ENCODE measurements around the gene CFAP221.

The CFAP221 gene

GRCh38 chr2:119683074-119683712 lies 138.9 kb downstream of the CFAP221 start:
- no peak for DNase-seq

DNA sequence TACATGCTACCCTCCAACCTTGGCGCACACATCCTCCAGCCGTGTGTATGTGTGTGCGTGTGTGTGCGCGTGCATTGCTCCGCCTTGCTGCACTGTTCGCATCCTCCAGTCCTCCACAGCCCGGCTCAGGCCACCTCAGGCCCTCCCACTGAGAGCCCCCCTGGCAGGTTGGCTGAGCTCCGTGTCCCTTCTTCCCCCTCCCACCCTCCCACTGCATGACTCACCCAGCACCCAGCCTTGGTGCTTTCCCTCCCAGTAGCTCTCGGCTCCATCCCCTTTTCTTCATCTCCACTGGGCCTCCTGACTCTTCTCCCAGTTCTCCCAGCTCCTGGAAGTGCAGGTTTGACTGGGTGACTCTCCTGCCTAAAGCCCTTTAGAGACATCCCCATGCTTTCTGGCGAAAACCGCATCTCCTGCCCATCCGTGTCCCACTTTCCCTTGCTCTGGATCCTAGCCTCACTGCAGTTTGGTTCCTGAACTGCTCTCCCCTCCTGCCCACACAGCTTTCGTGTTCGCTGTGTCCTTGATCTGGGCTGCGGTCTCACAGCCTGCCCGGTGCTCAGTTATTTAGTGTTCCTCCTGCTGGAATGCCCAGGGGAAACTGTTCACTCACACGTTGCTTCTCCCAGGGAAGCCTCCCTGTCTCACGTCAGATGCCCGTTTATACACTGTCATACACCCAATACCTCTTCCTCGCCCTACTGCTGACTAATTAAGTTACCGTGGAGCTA lies 139.6 kb downstream of the CFAP221 start:
- DNase-seq: no peak

DNA sequence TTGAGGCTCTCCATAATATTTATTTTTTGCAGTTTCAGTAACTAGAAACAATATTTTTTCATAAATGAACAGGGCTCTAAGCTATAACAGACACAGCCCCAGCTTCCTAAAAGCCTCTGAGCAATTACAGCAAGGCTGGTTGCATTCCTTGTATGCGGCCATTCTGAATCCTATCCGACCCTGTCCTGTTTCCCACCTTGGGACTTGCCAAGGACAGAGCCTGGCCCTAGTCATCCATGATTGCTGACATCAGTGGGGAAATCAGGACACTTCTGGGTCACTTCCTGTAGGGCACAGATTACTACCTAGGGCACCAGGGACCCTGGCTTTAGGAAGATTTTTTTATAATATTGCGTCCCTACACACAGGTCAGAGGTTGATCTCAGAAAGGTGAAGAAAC lies 140.3 kb downstream of the CFAP221 start:
- DNase-seq: no peak

- DNase-seq: no peak
Measured at GRCh38 chr2:119688616-119689015, 144.4 kb downstream of the CFAP221 start.

DNA sequence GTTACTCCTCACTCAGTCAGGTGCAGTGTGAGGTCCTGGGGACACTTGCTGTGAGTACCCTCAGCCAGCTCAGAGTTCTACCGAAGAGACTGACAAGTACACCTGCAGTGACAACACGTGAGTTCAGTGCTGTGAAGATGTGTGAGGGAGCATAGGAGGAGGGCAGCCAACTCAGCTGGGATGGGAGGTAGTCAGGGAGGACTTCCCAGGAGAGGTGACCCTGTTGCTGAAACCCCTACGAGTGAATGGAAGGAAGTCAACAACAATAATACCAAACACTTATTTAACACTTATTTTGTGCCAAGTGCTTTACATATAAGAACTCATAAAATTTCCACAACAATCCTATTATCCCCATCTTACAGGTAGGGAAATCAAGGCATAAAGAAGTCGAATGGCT lies 145.0 kb downstream of the CFAP221 start:
- no peak for DNase-seq

DNA sequence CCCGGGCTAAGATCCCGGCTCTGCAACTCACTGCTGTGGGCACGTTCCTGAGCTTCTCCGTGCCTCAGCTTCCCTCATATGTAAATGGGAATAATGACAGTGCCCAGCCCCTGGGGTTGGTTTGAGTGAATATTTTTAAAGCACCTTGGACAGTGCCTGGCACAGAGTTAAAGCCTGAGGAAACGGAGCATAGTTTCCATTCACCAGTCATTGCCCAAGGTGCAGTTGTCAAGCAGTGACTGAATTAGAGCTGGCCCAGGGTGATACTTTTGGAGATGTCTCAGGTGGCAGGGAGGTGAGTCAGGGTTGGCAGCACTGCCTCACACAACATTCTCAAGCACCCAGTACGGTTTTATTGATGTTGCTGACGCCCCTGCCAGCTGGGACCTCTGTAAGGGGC lies 146.9 kb downstream of the CFAP221 start:
- no peak for DNase-seq

- no peak for DNase-seq
Measured at GRCh38 chr2:119691651-119692245, 147.5 kb downstream of the CFAP221 start.

- DNase-seq: no peak
Measured at GRCh38 chr2:119692310-119692709, 148.1 kb downstream of the CFAP221 start.

DNA sequence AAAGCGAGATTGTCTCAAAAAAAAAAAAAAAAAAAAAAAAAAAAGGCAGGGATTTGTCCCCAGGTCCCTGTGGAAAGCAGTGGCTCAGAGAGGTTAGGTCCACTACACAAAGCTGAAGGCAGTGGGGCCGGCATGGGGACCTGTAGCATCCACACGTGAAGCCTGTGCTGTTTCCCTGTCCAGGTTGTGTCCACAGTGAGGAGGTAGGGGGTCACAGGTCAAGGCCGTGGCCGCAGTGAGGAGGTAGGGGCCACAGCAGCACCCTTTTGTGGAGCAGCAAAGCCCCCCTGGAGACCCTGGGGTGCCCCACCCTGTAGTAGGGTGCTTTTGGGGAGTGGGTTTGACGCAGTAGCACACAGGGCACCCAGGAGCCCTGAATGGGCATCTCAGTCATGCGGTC lies 148.7 kb downstream of the CFAP221 start:
- DNase-seq: no peak

DNA sequence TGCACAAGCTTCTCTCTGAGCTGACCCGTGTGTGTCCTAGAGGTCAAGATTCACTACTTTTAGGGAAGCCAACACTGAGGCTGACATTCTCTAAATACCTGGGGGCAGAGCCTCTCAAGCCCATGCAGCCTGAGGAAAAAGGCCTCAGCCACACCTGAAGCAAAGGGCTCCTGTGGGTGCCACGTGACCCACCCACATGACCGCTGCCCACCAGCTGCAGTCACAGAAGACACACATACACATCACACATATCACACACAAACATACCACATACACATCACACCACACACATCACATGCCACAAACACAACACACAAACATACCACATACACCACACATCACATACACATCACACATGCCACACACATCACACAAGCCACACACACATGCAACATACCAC lies 149.3 kb downstream of the CFAP221 start:
- no peak for DNase-seq

DNA sequence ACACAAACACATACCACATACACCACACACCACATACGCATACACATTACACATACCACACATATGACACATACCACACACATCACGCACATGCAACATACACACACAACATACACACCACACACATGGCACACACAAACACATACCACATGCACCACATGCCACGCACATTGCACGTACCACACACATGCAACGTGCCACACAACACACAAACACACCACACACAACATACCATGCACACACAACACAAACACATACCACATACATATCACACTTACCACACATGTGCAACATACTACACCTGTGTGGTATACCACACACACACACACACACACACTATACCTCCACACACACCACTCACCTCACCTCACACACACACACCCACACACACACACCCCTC lies 149.7 kb downstream of the CFAP221 start:
- DNase-seq: no peak

DNA sequence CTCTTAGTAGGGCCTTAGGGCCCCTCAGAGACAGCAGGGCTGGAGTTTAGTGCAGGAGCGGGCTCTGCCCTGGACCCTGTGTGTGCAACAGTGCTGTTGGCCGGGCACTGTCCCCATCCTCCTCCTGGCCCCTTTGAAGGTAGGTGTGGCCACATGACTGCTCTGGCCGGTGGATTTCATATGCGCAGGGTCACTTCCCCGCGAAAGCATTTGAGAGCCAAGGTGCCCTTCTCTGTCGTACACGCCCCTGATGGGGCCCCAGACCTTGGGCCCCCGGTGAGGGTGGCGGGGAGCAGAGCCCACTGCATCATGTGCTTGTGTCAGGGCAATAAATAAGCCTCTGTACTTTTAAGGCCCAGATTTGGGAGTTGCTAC lies 150.2 kb downstream of the CFAP221 start:
- no peak for DNase-seq

DNA sequence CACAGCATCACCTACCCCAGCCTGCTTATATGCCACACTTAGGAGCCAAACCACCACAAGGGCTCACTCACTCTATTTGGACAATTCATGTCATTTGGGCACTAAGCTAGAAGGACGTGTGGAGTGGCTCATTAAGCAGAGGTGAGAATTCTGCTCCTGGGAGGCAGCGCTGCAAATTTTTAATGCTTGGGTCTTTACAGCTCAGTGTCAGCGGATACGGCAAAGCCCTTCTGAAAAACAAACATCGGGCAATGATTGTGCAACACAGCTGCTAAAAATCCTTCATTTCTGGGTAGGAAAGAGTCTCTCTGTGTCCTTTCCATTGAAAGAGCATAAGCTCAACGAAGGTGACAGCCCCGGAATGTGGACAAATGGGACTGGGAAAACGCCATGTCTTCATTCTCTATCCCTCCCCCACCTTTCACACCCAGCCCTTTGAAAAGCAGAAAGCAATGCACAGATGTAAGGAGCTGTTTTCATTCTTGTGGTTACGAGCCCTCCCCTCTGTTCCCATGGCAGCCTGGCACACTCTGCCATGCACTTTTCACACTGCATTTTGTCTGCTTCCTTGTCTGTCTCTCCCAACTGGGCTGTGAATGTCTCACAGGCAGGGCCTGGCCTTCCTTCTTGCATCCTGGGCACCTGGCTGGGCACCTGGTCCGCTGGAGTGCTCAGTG lies 150.7 kb downstream of the CFAP221 start:
- DNase-seq: no peak

DNA sequence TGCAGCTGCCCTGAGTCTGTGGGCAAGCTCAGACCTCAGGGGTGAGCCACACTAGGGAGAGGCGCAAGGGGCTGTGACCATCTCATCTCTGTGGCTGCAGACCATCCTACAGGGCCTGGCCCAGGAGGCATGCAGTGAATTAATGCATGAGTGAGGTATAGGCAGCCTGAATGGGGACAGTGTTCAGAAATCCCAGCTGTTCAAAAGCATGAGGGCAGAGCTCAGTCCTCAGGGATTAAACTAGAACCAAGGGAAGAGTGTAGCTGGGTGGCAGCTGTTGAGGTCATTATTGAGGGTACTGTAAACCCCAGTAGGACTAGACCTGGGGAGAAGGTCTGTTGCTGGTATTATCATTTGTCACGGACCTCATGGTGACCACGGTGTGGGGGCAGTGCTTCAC lies 151.8 kb downstream of the CFAP221 start:
- DNase-seq: peak; percentile 55

GRCh38 chr2:119696494-119697030 lies 152.3 kb downstream of the CFAP221 start:
- DNase-seq: no peak

- DNase-seq: peak; percentile 78
Measured at GRCh38 chr2:119697290-119698020, 153.2 kb downstream of the CFAP221 start.

GRCh38 chr2:119698246-119698645 lies 154.0 kb downstream of the CFAP221 start:
- DNase-seq: no peak

DNA sequence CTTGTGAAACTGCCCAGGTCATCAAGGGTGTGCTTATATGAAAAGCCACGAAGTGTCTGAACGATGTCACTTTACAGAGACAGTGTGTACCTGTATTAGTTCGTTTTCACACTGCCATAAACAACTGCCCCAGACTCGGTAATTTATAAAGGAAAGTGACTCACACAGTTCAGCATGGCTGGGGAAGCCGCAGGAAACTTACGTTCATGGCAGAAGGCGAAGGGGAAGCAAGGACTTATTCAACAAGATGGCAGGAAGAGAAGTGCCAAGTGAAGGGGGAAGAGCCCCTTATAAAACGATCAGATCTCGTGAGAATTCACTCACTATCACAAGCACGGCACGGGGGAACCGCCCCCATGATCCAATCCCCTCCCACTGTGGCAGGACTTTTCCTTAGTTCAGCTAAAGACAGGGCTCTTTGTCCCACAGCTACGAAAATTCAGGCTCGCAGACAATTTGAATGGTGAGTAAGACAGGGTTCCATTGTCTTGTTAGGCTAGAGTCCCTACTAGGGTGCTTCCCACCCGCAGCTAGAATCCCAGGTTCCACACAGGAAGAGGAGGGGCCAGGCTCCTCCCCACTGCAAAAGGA lies 154.9 kb downstream of the CFAP221 start:
- no peak for DNase-seq

DNA sequence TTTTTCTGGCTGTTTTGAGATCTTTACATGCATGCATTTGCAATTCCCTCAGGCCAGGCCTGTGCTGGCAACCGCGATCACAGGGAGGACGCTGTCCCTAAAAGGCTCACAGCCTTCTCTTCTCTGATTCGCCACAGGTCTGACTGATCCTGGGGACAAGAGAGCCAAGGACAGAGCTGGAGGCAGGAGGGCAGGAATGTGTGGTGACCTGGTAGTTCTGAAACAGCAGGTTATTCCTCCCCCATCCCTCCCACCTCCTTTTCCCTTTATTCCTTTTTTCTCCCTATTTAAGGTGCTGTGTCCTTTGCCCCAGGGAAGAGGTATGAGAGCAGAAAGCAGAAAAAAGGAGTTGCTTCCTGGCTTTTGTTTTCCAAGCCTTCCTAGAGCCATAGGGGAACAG lies 156.6 kb downstream of the CFAP221 start:
- no peak for DNase-seq

GRCh38 chr2:119701352-119701751 lies 157.1 kb downstream of the CFAP221 start:
- no peak for DNase-seq

- DNase-seq: no peak
Measured at GRCh38 chr2:119702203-119702917, 158.1 kb downstream of the CFAP221 start.

DNA sequence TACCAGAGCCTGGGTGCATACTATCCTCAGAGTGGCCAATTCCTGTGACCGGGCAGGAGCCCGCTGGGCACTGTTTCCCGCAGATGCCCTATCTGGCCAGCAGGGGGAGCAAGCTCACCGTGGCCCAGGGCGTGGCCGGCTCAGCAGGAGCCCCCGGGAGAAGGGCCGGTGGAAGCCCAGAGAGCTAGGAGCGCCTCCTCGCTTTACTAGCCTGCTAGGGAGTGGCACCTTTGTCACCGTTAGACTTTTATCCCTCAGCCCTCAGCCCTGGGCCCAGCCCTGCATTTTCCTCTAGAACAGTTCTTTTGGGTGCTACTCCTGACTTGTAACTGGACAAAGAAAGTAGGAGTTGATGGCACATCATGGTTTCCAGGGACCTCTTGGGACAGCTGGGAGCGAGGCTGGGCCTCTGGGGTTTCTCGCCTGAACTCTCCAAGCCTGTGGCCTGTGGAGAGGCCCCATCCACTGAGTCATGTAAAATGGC lies 158.7 kb downstream of the CFAP221 start:
- no peak for DNase-seq
